Karpas-422 (cell line): Measurements from ENCODE around the gene CFAP73. TPM values are rescaled to one million over a fixed set of nuclear protein-coding genes. Genes with fewer than 3 reads are reported as not detected.

Source experiments
- DNase-seq: peaks from one replicate; pipeline ENCODE4 v3.0.0-alpha.2; 2015
- H2AFZ ChIP-seq: fragments of 200-600 bp; sonication (generic); 2 replicates; pipeline ENCODE4 v1.6.1; 2014; ENCODE audit warnings: antibody characterized with exemption, low read length, mixed read lengths
- H3K27ac ChIP-seq: fragments of 200-600 bp; sonication (generic); 2 replicates; pipeline ENCODE4 v1.5.1; 2014; ENCODE audit warnings: mild to moderate bottlenecking, low read length, moderate library complexity
- H3K27me3 ChIP-seq: fragments of 200-600 bp; sonication (generic); 2 replicates; pipeline ENCODE4 v1.6.1; 2014; ENCODE audit warnings: low read length, mixed read lengths
- H3K36me3 ChIP-seq: fragments of 200-600 bp; sonication (generic); 2 replicates; pipeline ENCODE4 v1.6.1; 2014; ENCODE audit warnings: low read length, mixed read lengths; ENCODE audit not compliant: insufficient read depth
- H3K4me1 ChIP-seq: fragments of 200-600 bp; sonication (generic); 2 replicates; pipeline ENCODE4 v1.6.1; 2014; ENCODE audit warnings: mild to moderate bottlenecking, low read length, mixed read lengths
- H3K4me2 ChIP-seq: fragments of 200-600 bp; sonication (generic); 2 replicates; pipeline ENCODE4 v1.6.1; 2014; ENCODE audit warnings: low read length, low read depth, mild to moderate bottlenecking; ENCODE audit not compliant: poor library complexity, severe bottlenecking
- H3K4me3 ChIP-seq: fragments of 200-600 bp; sonication (generic); 2 replicates; pipeline ENCODE4 v1.5.1; 2014; ENCODE audit warnings: mild to moderate bottlenecking, antibody characterized with exemption, low read length, mixed read lengths
- H3K79me2 ChIP-seq: fragments of 200-600 bp; sonication (generic); 2 replicates; pipeline ENCODE4 v1.6.1; 2014; ENCODE audit warnings: mild to moderate bottlenecking, low read length, mixed read lengths
- H3K9ac ChIP-seq: fragments of 200-600 bp; sonication (generic); 2 replicates; pipeline ENCODE4 v1.6.0; 2014; ENCODE audit warnings: low read length
- H3K9me2 ChIP-seq: fragments of 200-600 bp; sonication (generic), shearing (Covaris generic); replicated peaks from 2 replicates; pipeline ENCODE4 v1.6.0; 2014; ENCODE audit warnings: mild to moderate bottlenecking, low read length, moderate library complexity; ENCODE audit not compliant: insufficient read depth
- H3K9me3 ChIP-seq: fragments of 300-700, 200-600 bp; sonication (generic); 2 replicates; pipeline ENCODE4 v1.6.1; 2014; ENCODE audit warnings: low read length, mixed read lengths
- H4K20me1 ChIP-seq: fragments of 200-600 bp; sonication (generic); 2 replicates; pipeline ENCODE4 v1.6.1; 2014; ENCODE audit warnings: mild to moderate bottlenecking, antibody characterized with exemption, low read length, low read depth; ENCODE audit not compliant: insufficient read depth
- total RNA-seq: library from RNA; depleted of rRNA; stranded (reverse); fragments of >200 nt; shearing (Covaris generic); gene quantifications from 2 replicates; pipeline ENCODE4 v1.2.3, GENCODE V29; 2014; ENCODE audit warnings: low replicate concordance

Gene CFAP73
- total RNA-seq, 1 experiment from 2014 or later = not detected

DNA sequence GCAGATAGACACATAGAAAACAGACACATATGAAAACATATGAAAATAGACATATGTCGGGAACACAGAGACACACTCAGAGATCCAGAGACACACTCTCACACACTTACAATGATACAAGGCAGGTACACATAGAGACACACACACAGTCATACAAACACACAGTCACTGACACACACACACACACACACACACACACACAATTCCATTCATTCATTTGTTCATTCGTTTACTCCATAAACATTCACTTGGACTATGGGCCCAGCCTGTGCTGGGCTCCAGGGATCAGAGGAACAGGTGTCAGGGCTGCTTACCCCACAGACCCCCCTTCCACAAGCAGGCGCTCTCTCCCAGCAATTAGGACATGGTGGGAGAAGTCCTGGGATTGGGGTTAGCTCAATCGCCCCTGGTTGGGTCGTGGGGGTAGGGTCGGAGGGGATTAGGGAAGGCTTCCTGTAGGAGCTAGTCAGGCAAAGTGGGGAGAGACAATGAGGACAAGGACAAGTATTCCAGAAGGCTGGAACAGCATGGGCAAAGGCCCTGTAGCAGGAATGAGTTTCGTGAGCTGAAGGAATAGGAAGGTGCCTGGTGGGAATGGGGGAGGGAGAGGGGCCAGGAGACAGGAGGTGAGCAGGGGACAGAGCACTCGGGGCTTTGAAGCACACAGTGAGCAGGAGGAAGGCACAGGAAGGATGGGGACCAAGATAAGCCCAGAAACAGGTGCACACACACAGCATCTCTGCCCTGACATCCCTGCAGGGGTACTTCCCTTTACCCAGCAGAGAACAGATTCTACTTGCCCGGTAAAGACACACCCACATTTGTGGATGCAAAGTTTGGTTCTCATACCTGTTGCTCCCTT, 20.5 kb upstream of the CFAP73 start:
- Histone ChIP-seq H3K4me3 (peak overlapping the region; percentile 62; the same call in 1 of the 2 replicates), H3K27ac (peak overlapping the region; percentile 83)

DNA sequence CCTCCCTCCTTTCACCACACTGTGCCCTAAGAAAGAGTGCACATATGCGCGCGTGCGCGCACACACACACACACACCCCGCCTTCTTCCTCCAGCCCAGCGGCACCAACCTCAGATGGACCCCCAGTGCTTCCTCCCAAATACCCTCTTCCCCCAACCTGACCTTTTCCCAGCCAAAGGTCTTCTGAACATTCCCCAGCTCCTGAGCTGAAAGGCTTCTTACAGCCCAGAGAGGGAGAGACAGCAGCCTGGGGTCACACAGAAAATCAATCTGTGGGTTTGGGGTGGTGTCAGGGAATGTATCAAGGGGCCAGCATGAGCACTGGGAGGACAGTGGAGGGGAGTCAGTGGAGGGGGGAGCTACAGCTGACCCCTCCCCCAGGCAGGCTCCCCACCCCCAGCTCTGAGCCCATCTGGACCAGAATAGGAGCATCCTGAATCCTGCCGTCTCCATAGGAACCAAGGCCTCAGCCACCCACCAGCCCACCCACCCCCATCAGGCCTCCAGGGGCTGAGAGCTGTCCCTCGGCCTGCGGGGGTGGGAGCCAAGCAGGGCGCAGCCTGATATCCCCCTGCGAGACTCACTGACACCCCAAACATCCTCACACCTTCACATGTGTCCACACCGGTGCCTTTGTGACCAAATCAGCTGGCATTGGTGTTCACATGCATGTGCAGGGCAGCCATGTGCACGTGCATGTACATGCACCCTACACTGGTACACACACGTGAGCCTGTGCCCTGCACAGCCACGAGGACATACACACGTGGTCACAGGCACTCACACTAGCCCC, 19.7 kb upstream of the CFAP73 start:
- no peaks in the 10 kb centered on the region for H3K27me3 ChIP-seq
- H3K9me2 ChIP-seq = no peaks in the 10 kb centered on the region
- peak overlapping the region; percentile 71 for H3K9ac ChIP-seq
- no peaks in the 10 kb centered on the region for H4K20me1 ChIP-seq
- peak overlapping the region; percentile 74 for H3K4me2 ChIP-seq
- no peaks in the 10 kb centered on the region for H3K79me2 ChIP-seq
- peaks cover 54% of the 10 kb centered on the region for H3K4me1 ChIP-seq
- H3K36me3 ChIP-seq = peaks cover 2% of the 10 kb centered on the region; the same call in 1 of the 2 replicates
- H3K27ac ChIP-seq = peak overlapping the region; percentile 83
- peak overlapping the region; percentile 4; the same call in 1 of the 2 replicates for H2AFZ ChIP-seq
- no peak for DNase-seq
- H3K9me3 ChIP-seq = no peaks in the 10 kb centered on the region
- peak overlapping the region; percentile 62; the same call in 1 of the 2 replicates for H3K4me3 ChIP-seq

More for the DNA sequence above, 20.5 kb upstream of the CFAP73 start:
- H4K20me1 ChIP-seq = no peaks in the 10 kb centered on the region
- H2AFZ ChIP-seq = no peak overlapping the region
- peak overlapping the region; percentile 74 for H3K4me2 ChIP-seq
- H3K79me2 ChIP-seq = no peaks in the 10 kb centered on the region
- peak; percentile 82 for DNase-seq
- no peaks in the 10 kb centered on the region for H3K9me2 ChIP-seq
- peaks cover 6% of the 10 kb centered on the region; the same call in 1 of the 2 replicates for H3K36me3 ChIP-seq
- H3K4me1 ChIP-seq = peaks cover 46% of the 10 kb centered on the region
- H3K9ac ChIP-seq = no peak overlapping the region
- H3K9me3 ChIP-seq = no peaks in the 10 kb centered on the region
- H3K27me3 ChIP-seq = no peaks in the 10 kb centered on the region

DNA sequence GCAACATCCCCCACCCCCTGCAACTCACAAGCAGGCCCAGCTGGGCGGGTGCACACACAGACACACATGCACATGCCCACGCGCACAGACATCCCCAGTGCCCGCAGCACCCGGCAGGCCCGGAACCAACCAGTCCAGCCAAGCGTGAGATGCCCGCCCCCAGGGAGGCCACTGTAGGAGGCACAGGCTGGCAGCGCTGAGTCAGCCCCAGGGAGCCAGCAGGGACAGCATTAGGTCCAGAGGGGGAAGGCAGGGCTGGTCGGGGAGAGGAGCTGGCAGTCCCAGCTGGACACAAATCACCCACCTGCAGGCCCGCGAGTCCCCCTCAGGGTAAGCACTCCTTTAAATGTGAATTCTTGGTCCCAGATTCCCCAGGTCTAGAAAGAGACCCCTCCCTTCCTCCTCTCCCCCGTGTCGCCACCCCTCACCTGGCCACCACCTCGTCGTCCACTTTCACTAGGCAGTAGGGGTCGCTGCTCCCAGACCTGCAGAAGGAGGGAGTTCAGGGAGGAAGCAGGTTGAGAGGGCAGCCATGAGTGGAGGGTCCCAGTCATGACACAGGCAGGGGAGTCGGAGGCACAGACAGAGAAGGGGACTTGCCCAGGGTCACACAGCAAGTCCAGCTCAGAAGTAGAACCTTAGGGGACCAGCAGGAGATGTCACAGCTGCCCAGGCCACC, 18.9 kb upstream of the CFAP73 start:
- Histone ChIP-seq H3K27ac (peak overlapping the region; percentile 83), H3K36me3 (no peaks in the 10 kb centered on the region), H3K4me1 (peaks cover 61% of the 10 kb centered on the region), H3K9me2 (no peaks in the 10 kb centered on the region), H3K4me3 (peak overlapping the region; percentile 62), H4K20me1 (no peaks in the 10 kb centered on the region), H3K79me2 (no peaks in the 10 kb centered on the region), H3K4me2 (peak overlapping the region; percentile 74), H3K9me3 (no peaks in the 10 kb centered on the region), H3K9ac (peak overlapping the region; percentile 71), H2AFZ (peak overlapping the region; percentile 4; the same call in 1 of the 2 replicates), H3K27me3 (no peaks in the 10 kb centered on the region)
- DNase-seq = peak; percentile 89

DNA sequence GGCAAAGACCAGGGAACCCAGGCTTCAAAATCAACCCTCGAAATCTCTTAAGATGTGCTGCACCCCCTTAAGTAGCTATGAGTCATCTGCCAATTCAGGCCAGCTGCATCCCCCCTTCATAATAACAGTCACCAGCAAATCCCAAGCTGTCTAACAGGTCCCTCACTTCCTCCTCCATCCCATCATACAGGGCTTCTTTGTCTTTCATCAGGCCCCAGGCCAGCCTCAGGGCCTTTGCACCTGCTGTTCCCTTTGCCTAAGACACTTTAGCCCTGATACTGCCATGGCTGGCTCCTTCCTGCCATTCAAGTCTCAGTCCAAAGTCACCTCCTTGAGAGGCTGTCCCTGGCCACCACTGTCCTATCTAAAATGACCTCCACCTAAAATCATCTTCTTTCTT, 18.0 kb upstream of the CFAP73 start:
- Histone ChIP-seq H3K9me3 (no peaks in the 10 kb centered on the region), H3K36me3 (no peaks in the 10 kb centered on the region), H3K79me2 (no peaks in the 10 kb centered on the region), H3K4me2 (peak overlapping the region; percentile 74), H3K9me2 (no peaks in the 10 kb centered on the region), H2AFZ (no peak overlapping the region), H3K27ac (peak overlapping the region; percentile 83; the same call in 1 of the 2 replicates), H4K20me1 (no peaks in the 10 kb centered on the region), H3K27me3 (no peaks in the 10 kb centered on the region), H3K4me1 (peaks cover 69% of the 10 kb centered on the region), H3K4me3 (no peak overlapping the region), H3K9ac (peak overlapping the region; percentile 71)
- peak; percentile 63 for DNase-seq

DNA sequence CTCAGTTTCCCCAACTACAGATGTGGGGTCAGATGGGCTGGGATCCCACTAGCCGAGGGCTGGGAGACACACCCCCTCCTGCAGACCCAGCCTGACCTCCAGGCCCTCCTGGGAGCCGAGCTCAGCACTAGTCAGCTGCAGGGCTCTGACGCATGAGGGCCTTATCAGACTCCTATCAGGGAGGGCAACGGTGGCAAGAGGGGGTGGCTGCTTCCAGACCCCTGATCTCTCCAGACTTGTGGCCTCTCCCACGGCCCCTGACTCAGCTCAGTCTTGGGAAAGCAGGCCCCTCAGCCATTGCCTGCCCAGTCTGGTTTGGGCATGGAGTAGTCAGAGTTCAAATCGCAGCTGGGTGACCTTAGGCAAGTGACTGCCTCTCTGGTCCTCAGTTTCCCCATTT, 16.5 kb upstream of the CFAP73 start:
- no peaks in the 10 kb centered on the region for H3K36me3 ChIP-seq
- H3K4me1 ChIP-seq = peaks cover 69% of the 10 kb centered on the region
- H2AFZ ChIP-seq = no peak overlapping the region
- no peaks in the 10 kb centered on the region for H3K9me2 ChIP-seq
- no peak overlapping the region for H3K4me3 ChIP-seq
- no peaks in the 10 kb centered on the region for H3K27me3 ChIP-seq
- no peaks in the 10 kb centered on the region for H3K79me2 ChIP-seq
- no peaks in the 10 kb centered on the region for H3K9me3 ChIP-seq
- H3K4me2 ChIP-seq = no peak overlapping the region
- DNase-seq = no peak
- H4K20me1 ChIP-seq = no peaks in the 10 kb centered on the region
- H3K27ac ChIP-seq = no peak overlapping the region
- H3K9ac ChIP-seq = no peak overlapping the region

DNA sequence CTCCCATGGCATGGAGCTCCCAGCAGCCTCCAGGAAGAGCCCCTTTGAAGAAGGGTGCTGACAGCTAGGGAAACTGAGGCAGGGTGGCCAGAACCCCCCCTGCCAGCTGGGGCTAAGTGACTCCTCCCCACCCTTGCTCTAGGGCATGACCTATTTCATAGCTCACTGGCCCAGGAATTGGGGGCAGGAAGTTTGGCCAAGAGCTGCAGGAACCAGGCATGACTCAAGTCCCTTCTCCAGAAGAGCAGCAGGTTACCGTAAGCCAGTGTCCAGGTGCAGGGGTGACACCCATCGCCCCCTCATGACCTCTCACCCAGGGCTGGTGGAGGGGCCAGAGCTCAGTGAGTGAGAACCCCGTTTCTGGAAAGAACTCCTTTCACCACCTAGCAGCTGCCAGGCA, 15.9 kb upstream of the CFAP73 start:
- H3K4me2 ChIP-seq = peak overlapping the region; percentile 80
- H2AFZ ChIP-seq = no peak overlapping the region
- H3K4me1 ChIP-seq = peaks cover 65% of the 10 kb centered on the region
- H3K9me3 ChIP-seq = no peaks in the 10 kb centered on the region
- H3K27me3 ChIP-seq = no peaks in the 10 kb centered on the region
- H3K4me3 ChIP-seq = peak overlapping the region; percentile 62; the same call in 1 of the 2 replicates
- no peak for DNase-seq
- H4K20me1 ChIP-seq = no peaks in the 10 kb centered on the region
- no peak overlapping the region for H3K27ac ChIP-seq
- no peaks in the 10 kb centered on the region for H3K36me3 ChIP-seq
- no peaks in the 10 kb centered on the region for H3K9me2 ChIP-seq
- 0 out of 2 replicates have a peak overlapping the region, but pooled peaks have one; percentile 63 for H3K9ac ChIP-seq
- no peaks in the 10 kb centered on the region for H3K79me2 ChIP-seq

DNA sequence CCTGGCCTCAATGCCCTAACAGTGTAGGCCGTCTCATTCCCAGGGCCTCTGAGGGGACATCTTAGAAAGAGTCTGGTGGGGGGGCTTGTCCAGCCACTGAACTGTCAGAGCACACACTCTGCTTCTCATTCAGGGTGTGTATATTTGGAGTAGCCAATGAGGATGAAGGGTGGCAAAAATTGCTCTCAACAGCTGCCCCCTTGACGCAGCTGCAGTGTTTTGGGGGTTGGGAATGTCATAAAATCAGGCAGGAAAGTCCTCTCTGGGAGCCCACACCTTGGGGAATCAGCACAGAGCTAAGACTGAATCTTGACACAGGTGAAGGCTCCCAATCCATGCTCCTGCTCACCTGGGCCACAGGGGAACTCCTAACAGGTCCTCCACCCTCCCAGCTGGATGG, 15.5 kb upstream of the CFAP73 start:
- H3K4me1 ChIP-seq = peaks cover 61% of the 10 kb centered on the region
- no peak overlapping the region for H2AFZ ChIP-seq
- peak overlapping the region; percentile 80 for H3K4me2 ChIP-seq
- no peaks in the 10 kb centered on the region for H4K20me1 ChIP-seq
- no peak for DNase-seq
- H3K9me2 ChIP-seq = no peaks in the 10 kb centered on the region
- H3K4me3 ChIP-seq = peak overlapping the region; percentile 62; the same call in 1 of the 2 replicates
- no peaks in the 10 kb centered on the region for H3K79me2 ChIP-seq
- peak overlapping the region; percentile 63; the same call in 1 of the 2 replicates for H3K9ac ChIP-seq
- no peak overlapping the region for H3K27ac ChIP-seq
- no peaks in the 10 kb centered on the region for H3K27me3 ChIP-seq
- H3K9me3 ChIP-seq = no peaks in the 10 kb centered on the region
- no peaks in the 10 kb centered on the region for H3K36me3 ChIP-seq
